HL-60 (cell line): ENCODE measurements around the gene CXXC5.

Experiments
- DNase-seq, 2 experiments: peaks; one replicate each; pipeline ENCODE4 v3.0.0-alpha.2; 2010 to 2020; ENCODE audit warnings: low read depth in 1 of 2, low spot score in 1 of 2
- H3K27ac ChIP-seq: fragments of 250-450 bp; sonication (Bioruptor Pico); replicated peaks from 2 replicates; pipeline ENCODE4 v1.5.1; 2020; ENCODE audit warnings: mild to moderate bottlenecking, moderate library complexity
- H3K27me3 ChIP-seq: fragments of 250-450 bp; sonication (Bioruptor Pico); 2 replicates; pipeline ENCODE4 v1.5.1; 2021; ENCODE audit warnings: mild to moderate bottlenecking, moderate library complexity; ENCODE audit not compliant: insufficient read depth, poor library complexity, severe bottlenecking
- H3K4me3 ChIP-seq: replicated peaks from 2 replicates; pipeline ENCODE4 v1.5.1; 2011; ENCODE audit warnings: mild to moderate bottlenecking, control low read depth, low read length; ENCODE audit not compliant: insufficient read depth
- GABPA ChIP-seq: IDR thresholded peaks from 2 replicates; pipeline ENCODE4 v1.6.1; 2012; ENCODE audit warnings: low read depth
- POLR2AphosphoS5 ChIP-seq: IDR thresholded peaks from 2 replicates; pipeline ENCODE4 v1.6.1; 2012; ENCODE audit warnings: low read depth
- SPI1 ChIP-seq: IDR thresholded peaks from 2 replicates; pipeline ENCODE4 v1.6.1; 2012; ENCODE audit warnings: low read depth, mild to moderate bottlenecking, borderline replicate concordance
- TF ChIP-seq, protein P1 (sequence below): IDR thresholded peaks from one replicate; pipeline ENCODE4 v1.5.1; 2011; ENCODE audit warnings: low read length, control low read depth, inconsistent platforms; ENCODE audit not compliant: insufficient read depth
- TF ChIP-seq, protein P2 (sequence below): IDR thresholded peaks from 2 replicates; pipeline ENCODE4 v1.6.1; 2012; ENCODE audit warnings: low read depth; ENCODE audit not compliant: insufficient replicate concordance

Gene CXXC5

DNA sequence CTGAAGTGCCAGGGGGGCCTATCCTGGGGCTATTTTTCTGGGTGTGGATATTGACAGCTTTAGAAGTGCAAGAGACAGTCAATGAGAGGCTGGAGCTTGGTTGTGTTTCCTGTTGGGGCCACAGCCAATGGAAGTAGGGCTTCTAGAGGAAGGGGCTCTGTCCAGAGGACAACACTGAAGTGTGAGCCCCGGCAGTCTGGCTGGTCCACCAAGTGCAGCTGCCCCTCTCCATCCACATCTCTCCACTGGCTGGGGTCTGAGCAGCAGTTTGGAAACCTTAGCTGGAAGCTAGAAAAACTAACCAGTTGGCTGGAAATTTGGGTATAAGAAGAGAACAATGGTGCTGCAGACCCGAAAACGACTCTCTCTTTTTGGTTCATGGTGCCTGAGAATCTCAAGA is 83.1 kb downstream of the CXXC5 start:
- Histone ChIP-seq H3K4me3 (no peak overlapping the region), H3K27me3 (no peaks in the 10 kb centered on the region), H3K27ac (no peak overlapping the region)
- DNase-seq: no peak
- no peak for TF ChIP-seq SPI1
- no peak for TF ChIP-seq POLR2AphosphoS5
- TF ChIP-seq, protein P1, sequence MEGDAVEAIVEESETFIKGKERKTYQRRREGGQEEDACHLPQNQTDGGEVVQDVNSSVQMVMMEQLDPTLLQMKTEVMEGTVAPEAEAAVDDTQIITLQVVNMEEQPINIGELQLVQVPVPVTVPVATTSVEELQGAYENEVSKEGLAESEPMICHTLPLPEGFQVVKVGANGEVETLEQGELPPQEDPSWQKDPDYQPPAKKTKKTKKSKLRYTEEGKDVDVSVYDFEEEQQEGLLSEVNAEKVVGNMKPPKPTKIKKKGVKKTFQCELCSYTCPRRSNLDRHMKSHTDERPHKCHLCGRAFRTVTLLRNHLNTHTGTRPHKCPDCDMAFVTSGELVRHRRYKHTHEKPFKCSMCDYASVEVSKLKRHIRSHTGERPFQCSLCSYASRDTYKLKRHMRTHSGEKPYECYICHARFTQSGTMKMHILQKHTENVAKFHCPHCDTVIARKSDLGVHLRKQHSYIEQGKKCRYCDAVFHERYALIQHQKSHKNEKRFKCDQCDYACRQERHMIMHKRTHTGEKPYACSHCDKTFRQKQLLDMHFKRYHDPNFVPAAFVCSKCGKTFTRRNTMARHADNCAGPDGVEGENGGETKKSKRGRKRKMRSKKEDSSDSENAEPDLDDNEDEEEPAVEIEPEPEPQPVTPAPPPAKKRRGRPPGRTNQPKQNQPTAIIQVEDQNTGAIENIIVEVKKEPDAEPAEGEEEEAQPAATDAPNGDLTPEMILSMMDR: no peak
- TF ChIP-seq, protein P2, sequence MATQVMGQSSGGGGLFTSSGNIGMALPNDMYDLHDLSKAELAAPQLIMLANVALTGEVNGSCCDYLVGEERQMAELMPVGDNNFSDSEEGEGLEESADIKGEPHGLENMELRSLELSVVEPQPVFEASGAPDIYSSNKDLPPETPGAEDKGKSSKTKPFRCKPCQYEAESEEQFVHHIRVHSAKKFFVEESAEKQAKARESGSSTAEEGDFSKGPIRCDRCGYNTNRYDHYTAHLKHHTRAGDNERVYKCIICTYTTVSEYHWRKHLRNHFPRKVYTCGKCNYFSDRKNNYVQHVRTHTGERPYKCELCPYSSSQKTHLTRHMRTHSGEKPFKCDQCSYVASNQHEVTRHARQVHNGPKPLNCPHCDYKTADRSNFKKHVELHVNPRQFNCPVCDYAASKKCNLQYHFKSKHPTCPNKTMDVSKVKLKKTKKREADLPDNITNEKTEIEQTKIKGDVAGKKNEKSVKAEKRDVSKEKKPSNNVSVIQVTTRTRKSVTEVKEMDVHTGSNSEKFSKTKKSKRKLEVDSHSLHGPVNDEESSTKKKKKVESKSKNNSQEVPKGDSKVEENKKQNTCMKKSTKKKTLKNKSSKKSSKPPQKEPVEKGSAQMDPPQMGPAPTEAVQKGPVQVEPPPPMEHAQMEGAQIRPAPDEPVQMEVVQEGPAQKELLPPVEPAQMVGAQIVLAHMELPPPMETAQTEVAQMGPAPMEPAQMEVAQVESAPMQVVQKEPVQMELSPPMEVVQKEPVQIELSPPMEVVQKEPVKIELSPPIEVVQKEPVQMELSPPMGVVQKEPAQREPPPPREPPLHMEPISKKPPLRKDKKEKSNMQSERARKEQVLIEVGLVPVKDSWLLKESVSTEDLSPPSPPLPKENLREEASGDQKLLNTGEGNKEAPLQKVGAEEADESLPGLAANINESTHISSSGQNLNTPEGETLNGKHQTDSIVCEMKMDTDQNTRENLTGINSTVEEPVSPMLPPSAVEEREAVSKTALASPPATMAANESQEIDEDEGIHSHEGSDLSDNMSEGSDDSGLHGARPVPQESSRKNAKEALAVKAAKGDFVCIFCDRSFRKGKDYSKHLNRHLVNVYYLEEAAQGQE: no peak
- no peak for TF ChIP-seq GABPA

DNA sequence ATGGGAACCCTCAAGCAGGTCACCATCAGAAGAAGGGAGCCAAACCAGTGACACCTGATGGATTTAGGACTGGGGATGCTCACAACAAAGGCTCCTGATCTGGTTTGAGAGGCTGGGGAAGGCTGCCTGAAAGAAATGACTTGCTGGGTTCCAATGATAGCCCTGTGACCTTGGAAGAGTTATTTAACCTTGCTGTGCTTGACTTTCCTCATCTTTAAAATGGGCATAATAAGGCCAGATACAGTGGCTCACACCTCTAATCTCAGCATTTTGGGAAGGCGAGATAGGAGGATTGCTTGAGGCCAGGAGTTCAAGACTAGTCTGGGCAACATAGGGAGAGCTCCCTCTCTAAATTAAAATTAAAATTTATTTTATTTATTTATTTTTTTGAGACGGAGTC is 83.9 kb downstream of the CXXC5 start:
- DNase-seq: no peak
- TF ChIP-seq, protein P1: no peak
- TF ChIP-seq, protein P2: no peak
- TF ChIP-seq POLR2AphosphoS5 (no peak), GABPA (no peak), SPI1 (no peak)
- Histone ChIP-seq H3K27ac (no peak overlapping the region), H3K27me3 (no peaks in the 10 kb centered on the region), H3K4me3 (no peak overlapping the region)

DNA sequence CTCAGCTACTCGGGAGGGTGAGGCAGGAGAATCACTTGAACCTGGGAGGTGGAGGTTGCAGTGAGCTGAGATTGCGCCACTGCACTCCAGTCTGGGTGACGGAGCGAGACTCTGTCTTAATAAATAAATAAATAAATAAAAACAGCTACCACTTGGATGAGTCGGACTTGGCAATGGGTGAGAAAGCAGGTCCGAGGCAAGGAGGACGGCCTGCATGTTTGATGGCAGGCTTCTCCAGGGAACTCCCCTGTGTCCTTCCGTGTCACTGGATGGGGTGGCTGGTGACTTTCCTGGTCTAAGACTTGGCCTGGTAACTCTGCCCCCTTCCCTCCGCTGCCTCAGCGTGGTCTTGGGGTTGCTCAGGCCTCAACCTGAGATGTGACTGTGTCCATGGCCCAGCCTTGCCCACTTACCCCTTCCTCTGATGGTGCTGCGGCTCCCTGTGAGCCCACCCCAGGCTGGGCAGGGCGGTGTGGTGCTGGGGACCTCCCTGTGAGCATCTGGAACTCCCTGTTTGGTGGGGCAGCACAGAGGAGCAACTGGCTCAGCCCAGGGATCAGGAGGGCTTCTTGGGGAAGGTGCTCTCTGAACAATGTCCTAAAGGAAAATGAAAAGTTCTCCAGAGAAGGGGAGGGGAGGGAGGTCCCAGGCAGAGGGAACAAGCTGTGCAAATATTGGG is 85.0 kb downstream of the CXXC5 start:
- Histone ChIP-seq H3K27me3 (no peaks in the 10 kb centered on the region), H3K4me3 (no peak overlapping the region), H3K27ac (no peak overlapping the region)
- no peak for DNase-seq
- TF ChIP-seq GABPA: no peak
- TF ChIP-seq, protein P2: no peak
- TF ChIP-seq SPI1: no peak
- TF ChIP-seq, protein P1: no peak
- no peak for TF ChIP-seq POLR2AphosphoS5
